ENCODE data around the gene EFNB1.

DNA sequence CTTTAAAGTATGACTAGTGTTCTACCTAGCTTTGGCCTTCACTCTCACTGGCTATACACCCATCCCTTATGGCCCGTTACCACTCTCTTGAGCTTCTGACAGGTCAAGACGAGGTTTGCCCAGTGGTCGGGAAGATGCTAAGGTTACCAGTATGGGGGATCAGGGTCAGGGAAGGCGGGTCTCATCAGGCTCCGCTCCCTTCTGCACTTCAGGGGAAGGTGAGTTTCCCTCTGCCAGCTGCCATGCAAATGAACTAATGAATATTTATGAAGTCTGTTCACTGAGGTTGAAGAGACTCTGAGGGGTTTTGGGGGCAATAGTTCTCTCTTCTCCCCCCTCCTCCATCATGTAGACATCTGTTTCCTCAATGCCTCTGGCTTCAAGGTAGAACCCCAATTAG is 6.6 kb downstream of the EFNB1 start:
- TF ChIP-seq CTCF (conservative IDR thresholded peaks at IDR 0.05; ENCODE audit: low read length) = no peak
- no peak for TF ChIP-seq EZH2phosphoT487 (IDR thresholded peaks at IDR 0.05; ENCODE audit: borderline replicate concordance, low read depth, low read length)

Data from OCI-LY7 (cell line).